GM21717 (cell line): Measurements from ENCODE around the gene RCC2.
"Not testable (repeated sequence)": the region's sequence is repeated elsewhere in the genome, so short reads cannot be mapped to it uniquely, and the experiment has no call there.

Experiments
- ATAC-seq: cut with Tn5 transposase; IDR thresholded peaks from one replicate; pipeline ENCODE4 v1.9.1; 2021; ENCODE audit warnings: mild to moderate bottlenecking, moderate library complexity; ENCODE audit not compliant: unreplicated experiment

RCC2 gene

GRCh38 chr1:17439250-17440073, at the start of gene RCC2:
Gene RCC2 (minus strand): TSS chr1:17439677. CDS start chr1:17438514, 1,163 bp downstream.
- ATAC-seq = no peak

DNA sequence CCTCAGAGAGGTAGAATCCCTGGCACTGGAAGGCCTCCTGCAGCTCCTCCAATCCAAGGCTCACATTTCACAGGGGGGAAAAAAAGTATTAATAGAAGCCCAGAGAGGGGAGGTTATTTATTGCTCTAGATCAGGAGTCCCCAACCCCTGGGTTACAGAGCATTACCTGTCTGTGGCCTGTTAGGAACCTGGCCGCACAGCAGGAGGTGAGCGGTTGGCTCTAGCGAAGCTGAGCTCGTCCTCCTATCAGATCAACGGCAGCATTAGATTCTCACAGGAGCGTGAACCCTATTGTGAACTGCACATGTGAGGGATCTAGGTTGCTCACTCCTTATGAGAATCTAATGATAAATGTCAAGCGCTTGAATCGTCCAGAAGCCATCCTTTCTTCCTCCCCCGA, 46.8 kb upstream of the RCC2 start:
- no peak for ATAC-seq

DNA sequence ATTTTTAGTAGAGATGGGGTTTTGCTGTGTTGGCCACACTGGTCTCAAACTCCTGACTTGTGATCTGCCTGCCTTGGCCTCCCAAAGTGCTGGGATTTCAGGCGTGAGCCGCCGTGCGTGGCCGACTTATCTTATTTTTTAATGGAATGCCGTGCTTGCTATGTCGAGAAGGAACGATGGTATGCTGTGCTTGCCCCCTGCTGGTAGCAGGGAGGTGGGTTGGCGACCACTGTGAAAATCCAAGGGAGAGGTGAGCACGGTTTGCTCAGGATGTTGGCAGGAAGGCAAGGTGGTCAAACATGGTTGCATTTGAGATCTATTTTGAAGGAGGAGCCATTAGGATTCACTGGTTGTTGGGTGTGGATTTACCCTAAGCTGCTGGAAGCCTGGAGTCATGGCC, 45.8 kb upstream of the RCC2 start:
- no peak for ATAC-seq

DNA sequence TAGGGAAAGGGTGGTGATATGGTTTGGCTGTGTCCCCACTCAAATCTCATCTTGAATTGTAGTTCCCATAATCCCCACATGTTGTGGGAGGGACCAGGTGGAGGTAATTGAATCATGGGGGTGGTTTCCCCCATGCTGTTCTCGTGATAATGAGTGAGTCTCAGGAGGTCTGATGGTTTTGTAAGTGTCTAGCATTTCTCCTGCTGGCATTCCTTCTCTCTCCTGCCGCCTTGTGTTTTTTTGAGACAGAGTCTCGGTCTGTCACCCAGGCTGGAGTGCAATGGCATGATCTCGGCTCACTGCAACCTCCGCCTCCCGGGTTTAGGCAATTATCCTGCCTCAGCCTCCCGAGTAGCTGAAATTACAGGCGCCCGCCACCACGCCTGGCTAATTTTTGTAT, 42.5 kb upstream of the RCC2 start:
- not testable (repeated sequence) for ATAC-seq

GRCh38 chr1:17480846-17481245, 41.4 kb upstream of the RCC2 start:
- no peak for ATAC-seq

- no peak for ATAC-seq
Measured at GRCh38 chr1:17475752-17476151, 36.3 kb upstream of the RCC2 start.

DNA sequence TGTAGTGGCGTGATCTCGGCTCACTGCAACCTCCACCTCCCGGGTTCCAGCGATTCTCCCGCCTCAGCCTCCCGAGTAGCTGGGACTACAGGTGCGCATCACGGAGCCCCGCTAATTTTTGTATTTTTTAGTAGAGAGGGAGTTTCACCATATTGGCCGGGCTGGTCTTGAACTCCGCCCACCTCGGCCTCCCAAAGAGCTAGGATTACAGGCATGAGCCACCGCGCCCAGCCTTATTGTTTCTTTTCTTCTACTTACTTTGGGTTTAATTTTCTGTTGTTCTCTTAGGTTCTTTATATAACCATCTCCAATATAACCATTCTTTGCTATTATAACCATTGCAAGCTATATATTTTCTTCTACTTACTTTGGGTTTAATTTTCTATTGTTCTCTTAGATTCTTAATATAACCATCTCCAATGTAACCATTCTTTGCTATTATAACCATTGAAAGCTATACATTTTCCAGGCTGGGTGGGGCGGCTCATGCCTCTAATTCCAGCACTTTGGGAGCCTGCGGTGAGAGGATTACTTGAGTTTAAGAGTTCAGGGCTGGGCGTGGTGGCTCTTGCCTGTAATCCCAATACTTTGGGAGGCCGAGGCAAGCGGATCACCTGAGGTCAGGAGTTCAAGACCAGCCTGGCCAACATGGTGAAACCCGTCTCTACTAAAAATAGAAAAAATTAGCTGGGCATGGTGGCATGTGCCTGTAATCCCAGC, 35.5 kb upstream of the RCC2 start:
- ATAC-seq = not testable (repeated sequence)

GRCh38 chr1:17472814-17473213, 33.3 kb upstream of the RCC2 start:
- ATAC-seq = no peak

GRCh38 chr1:17471393-17471792, 31.9 kb upstream of the RCC2 start:
- no peak for ATAC-seq

DNA sequence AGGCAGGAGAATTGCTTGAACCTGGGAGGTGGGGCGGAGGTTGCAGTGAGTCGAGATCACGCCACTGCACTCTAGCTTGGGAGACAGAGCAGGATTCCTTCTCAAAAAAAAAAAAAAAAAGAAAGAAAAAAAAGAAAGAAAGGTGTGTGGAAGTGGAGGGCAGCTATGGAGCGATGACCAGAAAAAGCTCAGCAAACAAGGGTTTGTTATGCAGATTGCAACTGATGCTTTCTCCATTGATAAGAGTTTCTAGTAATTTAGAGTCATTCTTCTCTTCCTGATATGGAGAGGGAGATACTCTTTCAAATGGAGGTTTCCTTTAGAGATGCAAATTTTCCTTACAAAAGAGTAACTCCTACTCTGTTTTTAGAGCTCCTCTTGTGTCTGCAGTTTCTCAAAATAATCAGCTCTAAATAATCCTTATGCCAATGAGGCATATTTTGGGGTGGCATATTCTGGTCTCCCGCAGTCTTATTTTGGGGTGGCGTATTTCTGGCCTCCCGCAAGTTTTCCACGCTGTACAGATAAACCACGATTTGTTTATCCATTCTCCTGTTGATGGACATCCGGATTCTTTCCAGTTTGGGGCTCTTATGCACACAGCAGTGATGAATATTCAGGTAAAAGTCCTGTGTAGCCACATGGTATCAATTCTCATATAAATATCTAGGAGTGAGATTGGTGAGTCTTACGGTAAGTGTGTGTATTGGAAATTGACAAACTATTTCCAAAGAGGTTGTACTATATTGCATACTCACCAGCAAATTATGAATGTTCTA, 30.7 kb upstream of the RCC2 start:
- no peak for ATAC-seq

DNA sequence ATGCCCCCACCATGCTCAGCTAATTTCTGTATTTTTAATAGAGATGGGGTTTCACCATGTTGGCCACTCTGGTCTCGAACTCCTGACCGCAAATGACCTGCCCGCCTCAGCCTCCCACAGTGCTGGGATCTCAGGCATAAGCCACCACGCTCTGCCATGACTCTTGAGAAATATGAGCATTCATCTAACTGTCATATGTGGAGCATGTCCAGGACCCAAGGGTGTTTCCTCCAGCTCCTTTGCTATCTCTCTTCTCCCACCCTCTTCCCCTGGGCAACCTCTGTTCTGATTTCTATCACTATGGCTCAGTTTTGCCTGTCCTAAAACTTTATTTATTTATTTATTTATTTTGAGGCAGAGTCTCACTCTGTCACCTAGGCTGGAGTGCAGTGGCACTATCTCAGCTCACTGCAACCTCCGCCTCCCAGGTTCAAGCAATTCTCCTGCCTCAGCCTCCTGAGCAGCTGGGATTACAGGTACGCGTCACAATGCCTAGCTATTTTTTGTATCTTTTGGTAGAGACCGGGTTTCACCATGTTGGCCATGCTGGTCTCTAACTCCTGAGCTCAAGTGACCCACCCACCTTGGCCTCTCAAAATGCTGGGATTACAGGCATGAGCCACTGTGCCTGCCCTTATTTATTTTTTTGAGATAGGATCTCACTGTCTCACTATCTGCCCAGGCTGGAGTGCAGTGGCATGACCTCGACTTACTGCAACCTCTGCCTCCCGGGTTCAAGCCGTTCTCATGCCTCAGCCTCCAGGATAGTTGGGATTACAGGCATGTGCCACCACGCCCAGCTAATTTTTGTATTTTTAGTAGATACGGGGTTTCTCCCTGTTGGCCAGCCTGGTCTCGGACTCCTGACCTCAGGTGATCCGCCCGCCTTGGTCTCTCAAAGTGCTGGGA, 29.1 kb upstream of the RCC2 start:
- not testable (repeated sequence) for ATAC-seq

GRCh38 chr1:17466359-17466758, 26.9 kb upstream of the RCC2 start:
- ATAC-seq = no peak

GRCh38 chr1:17465228-17465627, 25.8 kb upstream of the RCC2 start:
- ATAC-seq = no peak

GRCh38 chr1:17463991-17464390, 24.5 kb upstream of the RCC2 start:
- ATAC-seq = no peak

DNA sequence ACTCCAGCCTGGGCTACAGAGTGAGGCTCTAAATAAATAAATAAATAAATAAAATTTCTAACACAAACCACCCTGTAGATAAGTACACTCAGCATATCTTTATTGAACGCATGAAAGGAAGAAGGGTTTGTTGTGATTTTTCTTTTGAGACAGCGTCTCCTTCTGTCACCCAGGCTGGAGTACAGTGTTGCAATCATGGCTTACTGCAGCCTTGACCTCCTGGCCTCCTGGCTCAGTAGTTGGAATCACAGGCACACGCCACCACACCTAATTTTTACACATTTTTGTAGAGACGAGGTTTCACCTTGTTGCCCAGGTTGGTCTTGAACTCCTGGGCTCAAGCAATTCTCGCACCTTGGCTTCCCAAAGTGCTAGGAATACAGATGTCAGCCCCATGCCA, 23.2 kb upstream of the RCC2 start:
- no peak for ATAC-seq

DNA sequence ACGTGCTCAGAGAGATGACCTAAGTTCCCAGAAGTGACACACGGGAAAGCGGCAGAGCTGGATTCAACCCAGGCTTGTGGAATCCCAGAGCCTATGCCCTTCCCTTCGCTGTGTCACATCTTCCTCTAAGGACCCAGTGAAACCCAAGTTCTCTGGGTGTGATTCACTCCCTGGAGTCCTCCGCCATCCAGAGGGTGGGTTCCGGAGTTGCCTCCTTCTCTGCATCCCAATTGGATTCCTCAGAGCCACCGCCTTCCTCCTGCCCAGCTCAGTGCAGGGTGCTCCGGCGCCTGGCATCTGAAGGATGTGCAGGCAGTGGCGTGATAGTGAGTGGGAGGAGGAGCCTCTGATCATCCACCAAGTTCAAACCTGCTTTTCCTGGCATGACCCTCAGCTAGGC, 20.7 kb upstream of the RCC2 start:
- no peak for ATAC-seq

DNA sequence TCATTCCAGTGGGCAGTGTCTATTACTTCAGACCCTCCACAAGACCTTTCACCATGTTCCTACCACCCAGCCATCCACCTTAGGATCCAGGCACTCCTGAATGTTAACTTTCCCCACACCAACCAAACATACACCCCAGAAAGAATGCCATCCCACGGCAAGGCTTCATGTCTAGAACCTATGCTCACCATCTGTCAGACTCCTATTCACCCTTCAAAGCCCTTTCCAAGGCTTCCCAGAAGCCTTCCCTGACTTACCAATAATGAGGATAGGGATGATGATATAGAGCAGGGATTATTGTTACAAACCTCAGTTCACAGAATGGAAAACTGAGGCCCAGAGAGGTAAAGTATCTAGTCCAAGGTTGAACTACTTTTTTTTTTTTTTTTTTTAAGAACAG, 19.3 kb upstream of the RCC2 start:
- no peak for ATAC-seq

- no peak for ATAC-seq
Measured at GRCh38 chr1:17452686-17453085, 13.2 kb upstream of the RCC2 start.

DNA sequence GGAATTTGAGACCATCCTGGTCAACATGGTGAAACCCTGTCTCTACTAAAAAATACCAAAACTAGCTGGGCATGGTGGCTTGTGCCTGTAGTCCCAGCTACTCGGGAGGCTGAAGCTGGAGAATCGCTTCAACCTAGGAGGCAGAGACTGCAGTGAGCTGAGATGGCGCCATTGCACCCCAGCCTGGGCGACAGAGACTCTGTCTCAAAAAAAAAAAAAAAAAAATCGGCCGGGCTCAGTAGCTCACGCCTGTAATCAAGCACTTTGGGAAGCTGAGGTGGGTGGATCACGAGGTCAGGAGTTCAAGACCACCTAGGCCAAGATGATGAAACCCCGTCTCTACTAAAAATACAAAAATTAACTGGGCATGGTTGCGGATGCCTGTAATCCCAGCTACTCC, 12.7 kb upstream of the RCC2 start:
- ATAC-seq = not testable (repeated sequence)

DNA sequence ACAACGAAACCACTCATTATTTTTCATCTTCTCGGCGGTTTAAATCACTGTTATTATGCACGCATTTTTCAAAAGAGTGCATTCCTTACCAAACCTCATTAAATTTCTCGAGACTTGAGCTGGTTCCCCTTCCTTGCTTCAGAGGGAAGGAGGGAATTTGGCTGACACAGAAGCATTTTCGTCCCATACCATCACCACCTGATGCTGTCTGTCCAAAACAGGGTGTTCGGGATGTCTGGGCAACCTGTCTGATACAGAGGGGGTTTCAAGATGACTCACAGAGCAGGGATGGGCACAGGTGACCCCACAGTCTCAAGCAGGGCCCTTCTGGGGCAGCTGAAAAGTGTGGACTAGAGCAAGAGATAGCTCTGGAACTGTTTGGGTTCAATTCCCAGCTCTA, 12.3 kb upstream of the RCC2 start:
- ATAC-seq = no peak
